ENCODE measurements around the gene KRT34.

DNA sequence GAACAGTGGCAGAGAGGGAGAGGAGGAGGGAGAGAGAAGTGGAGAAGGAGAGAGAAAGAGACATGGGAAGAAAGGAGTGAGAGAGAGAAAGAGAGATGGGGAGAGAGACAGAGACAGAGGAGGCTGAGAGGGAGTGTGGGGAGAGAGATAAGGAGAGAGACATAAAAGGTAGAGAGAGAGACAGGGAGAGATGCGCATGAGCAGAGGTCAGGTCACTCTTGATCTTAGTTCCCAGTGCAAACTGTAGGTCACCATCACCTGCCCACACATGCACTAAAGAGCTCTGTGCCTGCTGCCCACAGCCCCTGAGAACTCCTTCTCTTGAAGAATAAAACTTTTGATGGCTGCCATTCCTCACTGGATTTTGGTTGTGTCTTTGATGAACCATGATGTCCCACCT, 46.4 kb downstream of the KRT34 start:
- no peak for TF ChIP-seq POLR2A (IDR thresholded peaks at IDR 0.05; ENCODE audit: extremely low read depth, insufficient read length)
- TF ChIP-seq, protein P1, sequence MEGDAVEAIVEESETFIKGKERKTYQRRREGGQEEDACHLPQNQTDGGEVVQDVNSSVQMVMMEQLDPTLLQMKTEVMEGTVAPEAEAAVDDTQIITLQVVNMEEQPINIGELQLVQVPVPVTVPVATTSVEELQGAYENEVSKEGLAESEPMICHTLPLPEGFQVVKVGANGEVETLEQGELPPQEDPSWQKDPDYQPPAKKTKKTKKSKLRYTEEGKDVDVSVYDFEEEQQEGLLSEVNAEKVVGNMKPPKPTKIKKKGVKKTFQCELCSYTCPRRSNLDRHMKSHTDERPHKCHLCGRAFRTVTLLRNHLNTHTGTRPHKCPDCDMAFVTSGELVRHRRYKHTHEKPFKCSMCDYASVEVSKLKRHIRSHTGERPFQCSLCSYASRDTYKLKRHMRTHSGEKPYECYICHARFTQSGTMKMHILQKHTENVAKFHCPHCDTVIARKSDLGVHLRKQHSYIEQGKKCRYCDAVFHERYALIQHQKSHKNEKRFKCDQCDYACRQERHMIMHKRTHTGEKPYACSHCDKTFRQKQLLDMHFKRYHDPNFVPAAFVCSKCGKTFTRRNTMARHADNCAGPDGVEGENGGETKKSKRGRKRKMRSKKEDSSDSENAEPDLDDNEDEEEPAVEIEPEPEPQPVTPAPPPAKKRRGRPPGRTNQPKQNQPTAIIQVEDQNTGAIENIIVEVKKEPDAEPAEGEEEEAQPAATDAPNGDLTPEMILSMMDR (IDR thresholded peaks at IDR 0.05; ENCODE audit: low read depth, low read length): no peak
